ENCODE data around the gene NKAIN1. TPM values are rescaled to one million over a fixed set of nuclear protein-coding genes. Genes with fewer than 3 reads are reported as not detected.
"Not testable (repeated sequence)": the region's sequence is repeated elsewhere in the genome, so short reads cannot be mapped to it uniquely, and the experiment has no call there.

The NKAIN1 gene
- total RNA-seq, result not detected

- Histone ChIP-seq H3K9me3 (no peaks in the 10 kb centered on the region), H3K4me3 (peak within 1 kb of the TSS in 2 of 4 donors; percentile 12 to 35), H3K4me1 (peaks cover 0 to 16% (median 4%) of the 10 kb centered on the region in 4 donors), H3K27ac (no peak within 1 kb of the TSS), H3K27me3 (peaks cover 0 to 70% of the 10 kb centered on the region in 2 donors), H3K36me3 (no peaks in the 10 kb centered on the region)
- no peak for DNase-seq (ENCODE audit: low spot score in 2 of 2)
- 1 to 3% methylated on average over 20 to 25 of the region's 57 CpGs for WGBS, 2 donors
- no peak for TF ChIP-seq EP300 (IDR thresholded peaks at IDR 0.05)
- TF ChIP-seq POLR2A (IDR thresholded peaks at IDR 0.05), result no peak
- TF ChIP-seq, protein P1, sequence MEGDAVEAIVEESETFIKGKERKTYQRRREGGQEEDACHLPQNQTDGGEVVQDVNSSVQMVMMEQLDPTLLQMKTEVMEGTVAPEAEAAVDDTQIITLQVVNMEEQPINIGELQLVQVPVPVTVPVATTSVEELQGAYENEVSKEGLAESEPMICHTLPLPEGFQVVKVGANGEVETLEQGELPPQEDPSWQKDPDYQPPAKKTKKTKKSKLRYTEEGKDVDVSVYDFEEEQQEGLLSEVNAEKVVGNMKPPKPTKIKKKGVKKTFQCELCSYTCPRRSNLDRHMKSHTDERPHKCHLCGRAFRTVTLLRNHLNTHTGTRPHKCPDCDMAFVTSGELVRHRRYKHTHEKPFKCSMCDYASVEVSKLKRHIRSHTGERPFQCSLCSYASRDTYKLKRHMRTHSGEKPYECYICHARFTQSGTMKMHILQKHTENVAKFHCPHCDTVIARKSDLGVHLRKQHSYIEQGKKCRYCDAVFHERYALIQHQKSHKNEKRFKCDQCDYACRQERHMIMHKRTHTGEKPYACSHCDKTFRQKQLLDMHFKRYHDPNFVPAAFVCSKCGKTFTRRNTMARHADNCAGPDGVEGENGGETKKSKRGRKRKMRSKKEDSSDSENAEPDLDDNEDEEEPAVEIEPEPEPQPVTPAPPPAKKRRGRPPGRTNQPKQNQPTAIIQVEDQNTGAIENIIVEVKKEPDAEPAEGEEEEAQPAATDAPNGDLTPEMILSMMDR (IDR thresholded peaks at IDR 0.05), result no peak
Measured at GRCh38 chr1:31239653-31240241, at the start of gene NKAIN1. NKAIN1 (minus strand) TSS chr1:31239887; CDS start chr1:31239547, 340 bp downstream.

DNA sequence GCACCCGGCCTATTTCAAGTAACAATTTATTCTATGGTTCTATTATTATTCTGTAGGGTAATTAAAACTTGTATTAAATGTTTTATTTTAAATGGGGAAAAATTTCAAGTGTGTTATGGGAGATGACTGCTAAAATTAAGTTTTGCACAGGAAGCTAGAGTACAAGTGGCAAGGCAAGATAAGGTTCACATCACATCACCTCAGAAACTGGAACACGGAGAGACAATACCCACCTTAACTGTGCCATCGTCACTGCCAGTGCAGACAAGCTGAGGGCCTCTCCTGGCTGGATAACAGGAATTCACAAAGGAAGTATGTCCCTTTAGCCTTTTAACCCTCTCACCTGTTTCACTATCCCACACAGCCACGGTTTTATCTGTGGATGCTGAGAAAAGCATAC is 49.3 kb upstream of the NKAIN1 start:
- no peaks in the 10 kb centered on the region for H3K9me3 ChIP-seq
- no peak for DNase-seq (ENCODE audit: low spot score in 2 of 2)
- H3K27ac ChIP-seq, result no peak overlapping the region
- no peak for TF ChIP-seq EP300 (IDR thresholded peaks at IDR 0.05)
- TF ChIP-seq POLR2A (IDR thresholded peaks at IDR 0.05), result no peak
- TF ChIP-seq, protein P1 (IDR thresholded peaks at IDR 0.05), result no peak
- H3K4me1 ChIP-seq, result no peaks in the 10 kb centered on the region
- H3K36me3 ChIP-seq, result peaks cover 2 to 99% (median 23%) of the 10 kb centered on the region in 3 donors
- H3K27me3 ChIP-seq, result no peaks in the 10 kb centered on the region
- no peak overlapping the region for H3K4me3 ChIP-seq
- WGBS, 2 donors, result 77 to 84% methylated on average over 4 of the region's 4 CpGs

- not testable (repeated sequence) for DNase-seq (ENCODE audit: low spot score in 2 of 2); H3K27me3 ChIP-seq; H3K4me3 ChIP-seq; H3K9me3 ChIP-seq; H3K27ac ChIP-seq; H3K4me1 ChIP-seq
- peaks cover 2 to 99% (median 23%) of the 10 kb centered on the region in 3 donors for H3K36me3 ChIP-seq
- 90 to 93% methylated on average over 4 of the region's 4 CpGs for WGBS, 2 donors
Measured at GRCh38 chr1:31287791-31288190, 48.1 kb upstream of the NKAIN1 start.

GRCh38 chr1:31282426-31282825 is 42.7 kb upstream of the NKAIN1 start:
- not testable (repeated sequence) for H3K27ac ChIP-seq; H3K4me1 ChIP-seq; DNase-seq (ENCODE audit: low spot score in 2 of 2); H3K4me3 ChIP-seq; H3K9me3 ChIP-seq; H3K27me3 ChIP-seq
- 96% methylated on average over 9 of the region's 9 CpGs for WGBS, 2 donors
- H3K36me3 ChIP-seq, result peaks cover 3 to 97% (median 13%) of the 10 kb centered on the region in 3 donors

- H3K4me1 ChIP-seq, result no peaks in the 10 kb centered on the region
- TF ChIP-seq, protein P1 (IDR thresholded peaks at IDR 0.05), result no peak
- TF ChIP-seq EP300 (IDR thresholded peaks at IDR 0.05) (no peak), POLR2A (IDR thresholded peaks at IDR 0.05) (no peak)
- H3K9me3 ChIP-seq, result no peaks in the 10 kb centered on the region
- no peak for DNase-seq (ENCODE audit: low spot score in 2 of 2)
- peaks cover 5 to 97% (median 9%) of the 10 kb centered on the region in 3 donors for H3K36me3 ChIP-seq
- H3K27me3 ChIP-seq, result no peaks in the 10 kb centered on the region
- no peak overlapping the region for H3K27ac ChIP-seq
- H3K4me3 ChIP-seq, result no peak overlapping the region
- WGBS, 2 donors, result 74 to 85% methylated on average over 2 of the region's 2 CpGs
Measured at GRCh38 chr1:31273619-31274018, 33.9 kb upstream of the NKAIN1 start.

DNA sequence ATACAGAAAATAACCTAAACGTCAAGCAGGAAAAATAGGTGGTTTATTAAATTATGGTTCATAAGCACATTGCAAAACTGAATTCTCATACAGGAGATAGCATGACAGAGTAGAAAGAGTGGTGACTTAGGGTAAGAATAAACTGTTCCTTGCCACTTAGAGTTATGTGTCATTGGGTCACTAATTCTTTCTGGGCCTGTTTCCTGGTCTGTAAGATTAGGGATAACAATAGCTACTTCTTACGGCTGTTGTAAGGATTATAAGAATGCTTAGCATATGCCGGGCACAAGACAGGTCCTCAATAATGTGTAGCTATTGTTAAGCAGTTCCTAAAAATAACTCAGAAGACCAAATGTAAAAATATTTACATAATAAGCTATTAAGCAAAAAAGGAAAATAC is 32.7 kb upstream of the NKAIN1 start:
- peaks cover 6 to 97% (median 10%) of the 10 kb centered on the region in 3 donors for H3K36me3 ChIP-seq

More for the DNA sequence above, 32.7 kb upstream of the NKAIN1 start:
- no peak for DNase-seq (ENCODE audit: low spot score in 2 of 2)
- Histone ChIP-seq H3K27ac (no peak overlapping the region), H3K4me3 (no peak overlapping the region), H3K27me3 (no peaks in the 10 kb centered on the region), H3K9me3 (no peaks in the 10 kb centered on the region), H3K4me1 (no peaks in the 10 kb centered on the region)
- TF ChIP-seq EP300 (IDR thresholded peaks at IDR 0.05), result no peak
- TF ChIP-seq, protein P1 (IDR thresholded peaks at IDR 0.05), result no peak
- no peak for TF ChIP-seq POLR2A (IDR thresholded peaks at IDR 0.05)
- WGBS, 2 donors, result 52% methylated on average over 3 of the region's 3 CpGs
